ENCODE results near the gene UBL4A.

DNA sequence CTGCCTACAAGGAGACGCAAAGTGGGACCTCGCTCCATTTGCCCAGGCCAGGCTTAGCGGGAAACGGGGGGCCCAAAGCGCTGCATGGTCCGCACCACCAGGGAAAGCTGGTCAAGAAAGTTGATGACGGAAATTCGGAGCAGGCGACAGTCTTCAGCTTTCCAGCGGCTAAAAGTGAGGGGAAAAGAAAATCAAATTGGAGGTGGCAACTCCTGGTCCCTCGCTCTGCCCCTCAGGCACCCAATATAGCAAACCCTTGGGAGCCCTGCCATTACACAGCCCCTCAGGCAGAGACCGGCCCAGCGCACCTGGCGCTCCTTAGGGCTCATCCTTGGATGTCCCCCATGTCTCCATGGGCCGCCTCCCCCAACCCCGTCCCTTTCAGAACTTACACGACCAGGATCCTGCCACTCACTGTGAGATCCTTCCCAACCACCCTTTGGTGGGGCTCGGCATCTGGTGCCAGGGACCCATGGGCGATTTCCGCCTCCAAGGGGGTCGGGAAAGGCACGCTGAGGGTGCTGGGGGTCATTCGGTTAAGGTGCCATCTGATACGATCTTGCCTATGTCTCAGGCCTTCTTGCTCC is 8.4 kb downstream of the UBL4A start:
- TF ChIP-seq, protein P1, sequence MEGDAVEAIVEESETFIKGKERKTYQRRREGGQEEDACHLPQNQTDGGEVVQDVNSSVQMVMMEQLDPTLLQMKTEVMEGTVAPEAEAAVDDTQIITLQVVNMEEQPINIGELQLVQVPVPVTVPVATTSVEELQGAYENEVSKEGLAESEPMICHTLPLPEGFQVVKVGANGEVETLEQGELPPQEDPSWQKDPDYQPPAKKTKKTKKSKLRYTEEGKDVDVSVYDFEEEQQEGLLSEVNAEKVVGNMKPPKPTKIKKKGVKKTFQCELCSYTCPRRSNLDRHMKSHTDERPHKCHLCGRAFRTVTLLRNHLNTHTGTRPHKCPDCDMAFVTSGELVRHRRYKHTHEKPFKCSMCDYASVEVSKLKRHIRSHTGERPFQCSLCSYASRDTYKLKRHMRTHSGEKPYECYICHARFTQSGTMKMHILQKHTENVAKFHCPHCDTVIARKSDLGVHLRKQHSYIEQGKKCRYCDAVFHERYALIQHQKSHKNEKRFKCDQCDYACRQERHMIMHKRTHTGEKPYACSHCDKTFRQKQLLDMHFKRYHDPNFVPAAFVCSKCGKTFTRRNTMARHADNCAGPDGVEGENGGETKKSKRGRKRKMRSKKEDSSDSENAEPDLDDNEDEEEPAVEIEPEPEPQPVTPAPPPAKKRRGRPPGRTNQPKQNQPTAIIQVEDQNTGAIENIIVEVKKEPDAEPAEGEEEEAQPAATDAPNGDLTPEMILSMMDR (IDR thresholded peaks at IDR 0.05), result no peak
- TF ChIP-seq ZFX (IDR thresholded peaks at IDR 0.05; ENCODE audit: borderline replicate concordance), result no peak

Data from 22Rv1 (cell line).